Measurements from ENCODE around the gene APMAP. TPM values are rescaled to one million over a fixed set of nuclear protein-coding genes. Genes with fewer than 3 reads are reported as not detected.

APMAP gene
- total RNA-seq, 1 experiment from 2014 or later: 67.8 TPM

DNA sequence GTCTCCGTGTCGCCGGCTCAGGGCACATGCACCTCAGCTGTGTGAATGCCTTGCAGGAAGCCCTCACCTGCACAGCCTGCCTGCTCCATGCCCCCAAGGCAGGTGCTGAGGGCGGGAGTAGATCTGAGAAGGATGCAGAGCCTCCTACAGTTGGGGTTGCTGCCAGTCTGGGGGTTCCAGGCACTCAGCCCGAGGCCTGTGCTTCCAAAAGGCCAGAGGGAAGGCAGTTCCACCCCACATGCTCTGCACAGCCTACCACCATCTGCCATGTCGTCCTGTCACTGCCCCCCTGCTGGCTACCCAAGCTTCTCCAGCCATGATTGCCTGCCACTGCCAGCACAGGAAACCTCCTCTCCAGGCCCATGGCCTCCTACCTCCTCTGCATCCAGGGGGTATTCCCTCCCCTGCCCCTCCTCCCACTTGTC, 46.1 kb upstream of the APMAP start:
- Histone ChIP-seq H4K91ac (ENCODE audit: insufficient read length, low read depth, low read length) (peak overlapping the region; percentile 39), H3K23ac (ENCODE audit: insufficient read length, low read depth, low read length) (no peak overlapping the region), H3K79me1 (ENCODE audit: insufficient read depth, low read depth, low read length, poor library complexity, severe bottlenecking) (no peaks in the 10 kb centered on the region), H3K27ac (ENCODE audit: insufficient read length, low read depth, low read length) (no peak overlapping the region), H2BK20ac (ENCODE audit: low read depth, low read length, poor library complexity, severe bottlenecking) (no peak overlapping the region), H2BK15ac (ENCODE audit: low read depth, low read length) (no peak overlapping the region), H4K8ac (replicated peaks; ENCODE audit: insufficient read length, low read depth, low read length) (no peak overlapping the region), H2BK12ac (ENCODE audit: insufficient read length, low read depth, low read length) (no peak overlapping the region), H3K14ac (ENCODE audit: insufficient read depth, low read length) (peak overlapping the region; percentile 66; the same call in 1 of the 2 replicates), H4K5ac (ENCODE audit: insufficient read length, low read depth, low read length) (no peak overlapping the region), H2AFZ (ENCODE audit: low read length) (no peak overlapping the region), H2BK120ac (ENCODE audit: low read depth, low read length, poor library complexity, severe bottlenecking) (no peak overlapping the region), H3K4ac (ENCODE audit: low read depth, low read length) (no peak overlapping the region), H4K20me1 (ENCODE audit: control insufficient read depth, insufficient read depth, insufficient read length) (no peaks in the 10 kb centered on the region), H3K79me2 (ENCODE audit: insufficient read depth, low read length) (no peaks in the 10 kb centered on the region), H3K18ac (ENCODE audit: insufficient read length, low read depth, low read length) (no peak overlapping the region), H3K9ac (ENCODE audit: extremely low read depth, insufficient read length, low read length) (no peak overlapping the region), H3K23me2 (ENCODE audit: insufficient read length, low read depth, low read length, poor library complexity, severe bottlenecking) (no peaks in the 10 kb centered on the region), H2BK5ac (ENCODE audit: insufficient read length, low read length) (no peak overlapping the region), H3K9me3 (ENCODE audit: control insufficient read depth, low read depth, low read length) (no peaks in the 10 kb centered on the region), H3T11ph (ENCODE audit: low read length) (no peak overlapping the region), H3K56ac (ENCODE audit: insufficient read length, low read depth, low read length) (no peak overlapping the region), H3K4me2 (ENCODE audit: insufficient read depth, insufficient read length, low read length) (no peak overlapping the region), H3K4me1 (ENCODE audit: insufficient read depth, low read length) (peaks cover 2% of the 10 kb centered on the region; the same call in 1 of the 2 replicates), H3K27me3 (ENCODE audit: insufficient read depth, low read length) (no peaks in the 10 kb centered on the region), H2AK5ac (ENCODE audit: insufficient read length, low read length) (no peak overlapping the region)
- DNase-seq: no peak
- Mint-ChIP-seq H3K27me3 (ENCODE audit: low read depth) (peaks cover 3% of the 10 kb centered on the region), H3K4me3 (no peak overlapping the region), H3K27ac (peak overlapping the region in 1 of 3 experiments; percentile 44; a peak in 1 of 7 replicates), H3K36me3 (ENCODE audit: insufficient read depth in 1 of 3, low read depth in 3 of 3) (peaks cover 0 to 2% (median 0%) of the 10 kb centered on the region in 3 experiments; a peak in 1 of 7 replicates), H3K4me1 (peaks cover 2% of the 10 kb centered on the region in 2 experiments; a peak in 1 of 4 replicates), H3K9me3 (no peaks in the 10 kb centered on the region)
- TF ChIP-seq CTCF (conservative IDR thresholded peaks at IDR 0.05): no peak
- WGBS (ENCODE audit: extremely low coverage, insufficient read length, low lambda C conversion rate): no CpG with 5 or more reads among the region's 6 CpGs
